ENCODE results near the gene A1BG. TPM values are rescaled to one million over a fixed set of nuclear protein-coding genes. Genes with fewer than 3 reads are reported as not detected.

Gene A1BG
- total RNA-seq, 4 donors from 2014 or later, result 0.50 to 14.9 (median 3.4) TPM

GRCh38 chr19:58335630-58336029 lies 17.7 kb downstream of the A1BG start:
- peaks cover 15 to 24% of the 10 kb centered on the region in 2 donors for H3K36me3 ChIP-seq
- TF ChIP-seq CTCF (IDR thresholded peaks at IDR 0.05), result no peak
- TF ChIP-seq POLR2A (IDR thresholded peaks at IDR 0.05), result no peak
- no peaks in the 10 kb centered on the region for H3K9me3 ChIP-seq
- no peaks in the 10 kb centered on the region for H3K27me3 ChIP-seq
- H3K4me3 ChIP-seq (replicated peaks in 1 of 3), result no peak overlapping the region
- intact Hi-C loops (cut with DNase I), result no loop called here
- no peak overlapping the region for H3K27ac ChIP-seq
- DNase-seq, result no peak
- 82 to 100% methylated on average over 1 to 3 of the region's 3 CpGs for WGBS, 2 donors
- no peaks in the 10 kb centered on the region for H3K4me1 ChIP-seq

- intact Hi-C loops (cut with DNase I), result no loop called here
- Histone ChIP-seq H3K9me3 (no peaks in the 10 kb centered on the region), H3K4me1 (no peaks in the 10 kb centered on the region), H3K27ac (no peak overlapping the region), H3K27me3 (no peaks in the 10 kb centered on the region), H3K36me3 (peaks cover 15 to 24% of the 10 kb centered on the region in 2 donors), H3K4me3 (replicated peaks in 1 of 3) (no peak overlapping the region)
- TF ChIP-seq CTCF (IDR thresholded peaks at IDR 0.05) (no peak), POLR2A (IDR thresholded peaks at IDR 0.05) (no peak)
- 95% methylated on average over 8 to 12 of the region's 19 CpGs for WGBS, 2 donors
- DNase-seq, result no peak
Measured at GRCh38 chr19:58334691-58335249, 18.5 kb downstream of the A1BG start.

- Histone ChIP-seq H3K4me1 (peaks cover 7 to 9% of the 10 kb centered on the region in 2 donors), H3K4me3 (replicated peaks in 1 of 3) (no peak overlapping the region), H3K27me3 (no peaks in the 10 kb centered on the region), H3K9me3 (no peaks in the 10 kb centered on the region), H3K36me3 (peaks cover 8 to 16% of the 10 kb centered on the region in 2 donors), H3K27ac (no peak overlapping the region)
- 90 to 93% methylated on average over 1 of the region's 1 CpG for WGBS, 2 donors
- intact Hi-C loops (cut with DNase I), result no loop called here
- TF ChIP-seq POLR2A (IDR thresholded peaks at IDR 0.05) (no peak), CTCF (IDR thresholded peaks at IDR 0.05) (no peak)
- DNase-seq, result no peak
Measured at GRCh38 chr19:58332697-58333096, 20.6 kb downstream of the A1BG start.

GRCh38 chr19:58330458-58330857 lies 22.8 kb downstream of the A1BG start:
- H3K36me3 ChIP-seq, result peaks cover 7% of the 10 kb centered on the region in 2 donors
- no peak overlapping the region for H3K4me3 ChIP-seq (replicated peaks in 1 of 3)
- H3K4me1 ChIP-seq, result peaks cover 17 to 20% of the 10 kb centered on the region in 2 donors
- no peak for DNase-seq
- H3K9me3 ChIP-seq, result no peaks in the 10 kb centered on the region
- H3K27ac ChIP-seq, result no peak overlapping the region
- intact Hi-C loops (cut with DNase I), result no loop called here
- H3K27me3 ChIP-seq, result no peaks in the 10 kb centered on the region
- 73 to 90% methylated on average over 4 of the region's 4 CpGs for WGBS, 2 donors
- TF ChIP-seq CTCF (IDR thresholded peaks at IDR 0.05), result no peak
- TF ChIP-seq POLR2A (IDR thresholded peaks at IDR 0.05), result no peak

GRCh38 chr19:58328999-58329398 lies 24.3 kb downstream of the A1BG start:
- no peaks in the 10 kb centered on the region for H3K27me3 ChIP-seq
- WGBS, 2 donors, result 52 to 61% methylated on average over 10 of the region's 10 CpGs
- intact Hi-C loops (cut with DNase I), result loop anchor here (10.0 kb wide), 1 partner anchor 56 kb away; the partner anchor contains the start of genes RPS5 and ZNF837

More at GRCh38 chr19:58328999-58329398, 24.3 kb downstream of the A1BG start:
- Histone ChIP-seq H3K36me3 (no peaks in the 10 kb centered on the region), H3K27ac (no peak overlapping the region), H3K4me3 (replicated peaks in 1 of 3) (no peak overlapping the region), H3K9me3 (no peaks in the 10 kb centered on the region), H3K4me1 (peaks cover 17 to 22% of the 10 kb centered on the region in 2 donors)
- no peak for DNase-seq
- TF ChIP-seq POLR2A (IDR thresholded peaks at IDR 0.05) (no peak), CTCF (IDR thresholded peaks at IDR 0.05) (no peak)

All from thyroid gland (tissue), 4 donors.